Measurements from ENCODE around the gene MAP3K19.
A peak's percentile ranks its signal among the peaks of the same experiment; 100 is the strongest.
"Not testable (repeated sequence)": the region's sequence is repeated elsewhere in the genome, so short reads cannot be mapped to it uniquely, and the experiment has no call there.

MAP3K19 gene, protein sequence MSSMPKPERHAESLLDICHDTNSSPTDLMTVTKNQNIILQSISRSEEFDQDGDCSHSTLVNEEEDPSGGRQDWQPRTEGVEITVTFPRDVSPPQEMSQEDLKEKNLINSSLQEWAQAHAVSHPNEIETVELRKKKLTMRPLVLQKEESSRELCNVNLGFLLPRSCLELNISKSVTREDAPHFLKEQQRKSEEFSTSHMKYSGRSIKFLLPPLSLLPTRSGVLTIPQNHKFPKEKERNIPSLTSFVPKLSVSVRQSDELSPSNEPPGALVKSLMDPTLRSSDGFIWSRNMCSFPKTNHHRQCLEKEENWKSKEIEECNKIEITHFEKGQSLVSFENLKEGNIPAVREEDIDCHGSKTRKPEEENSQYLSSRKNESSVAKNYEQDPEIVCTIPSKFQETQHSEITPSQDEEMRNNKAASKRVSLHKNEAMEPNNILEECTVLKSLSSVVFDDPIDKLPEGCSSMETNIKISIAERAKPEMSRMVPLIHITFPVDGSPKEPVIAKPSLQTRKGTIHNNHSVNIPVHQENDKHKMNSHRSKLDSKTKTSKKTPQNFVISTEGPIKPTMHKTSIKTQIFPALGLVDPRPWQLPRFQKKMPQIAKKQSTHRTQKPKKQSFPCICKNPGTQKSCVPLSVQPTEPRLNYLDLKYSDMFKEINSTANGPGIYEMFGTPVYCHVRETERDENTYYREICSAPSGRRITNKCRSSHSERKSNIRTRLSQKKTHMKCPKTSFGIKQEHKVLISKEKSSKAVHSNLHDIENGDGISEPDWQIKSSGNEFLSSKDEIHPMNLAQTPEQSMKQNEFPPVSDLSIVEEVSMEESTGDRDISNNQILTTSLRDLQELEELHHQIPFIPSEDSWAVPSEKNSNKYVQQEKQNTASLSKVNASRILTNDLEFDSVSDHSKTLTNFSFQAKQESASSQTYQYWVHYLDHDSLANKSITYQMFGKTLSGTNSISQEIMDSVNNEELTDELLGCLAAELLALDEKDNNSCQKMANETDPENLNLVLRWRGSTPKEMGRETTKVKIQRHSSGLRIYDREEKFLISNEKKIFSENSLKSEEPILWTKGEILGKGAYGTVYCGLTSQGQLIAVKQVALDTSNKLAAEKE (N-terminal part only)

DNA sequence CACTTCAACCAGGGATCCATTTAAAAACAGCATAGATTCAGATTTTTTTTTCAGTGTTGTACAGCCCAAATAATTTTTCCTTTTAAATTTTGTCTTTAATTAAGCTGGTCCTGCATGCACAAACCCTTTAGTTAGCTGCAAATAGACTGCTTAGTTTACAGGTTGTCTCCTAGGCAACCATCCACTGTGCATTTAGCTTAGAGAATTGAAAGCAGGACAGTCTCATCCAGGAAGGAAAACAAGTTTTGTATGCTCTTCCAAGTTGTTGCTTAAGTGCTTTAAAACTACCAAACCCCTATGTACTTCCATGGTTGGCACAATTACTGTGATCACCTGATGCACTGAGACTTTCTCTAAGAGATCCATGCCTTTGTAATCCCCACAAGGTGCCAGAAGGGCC, at the start of gene MAP3K19:
TSS of gene MAP3K19 (minus strand) at position 148 of the 400 bp plus-strand sequence. CDS start 22,800 bp downstream, outside the sequence.
- DNase-seq = no peak

DNA sequence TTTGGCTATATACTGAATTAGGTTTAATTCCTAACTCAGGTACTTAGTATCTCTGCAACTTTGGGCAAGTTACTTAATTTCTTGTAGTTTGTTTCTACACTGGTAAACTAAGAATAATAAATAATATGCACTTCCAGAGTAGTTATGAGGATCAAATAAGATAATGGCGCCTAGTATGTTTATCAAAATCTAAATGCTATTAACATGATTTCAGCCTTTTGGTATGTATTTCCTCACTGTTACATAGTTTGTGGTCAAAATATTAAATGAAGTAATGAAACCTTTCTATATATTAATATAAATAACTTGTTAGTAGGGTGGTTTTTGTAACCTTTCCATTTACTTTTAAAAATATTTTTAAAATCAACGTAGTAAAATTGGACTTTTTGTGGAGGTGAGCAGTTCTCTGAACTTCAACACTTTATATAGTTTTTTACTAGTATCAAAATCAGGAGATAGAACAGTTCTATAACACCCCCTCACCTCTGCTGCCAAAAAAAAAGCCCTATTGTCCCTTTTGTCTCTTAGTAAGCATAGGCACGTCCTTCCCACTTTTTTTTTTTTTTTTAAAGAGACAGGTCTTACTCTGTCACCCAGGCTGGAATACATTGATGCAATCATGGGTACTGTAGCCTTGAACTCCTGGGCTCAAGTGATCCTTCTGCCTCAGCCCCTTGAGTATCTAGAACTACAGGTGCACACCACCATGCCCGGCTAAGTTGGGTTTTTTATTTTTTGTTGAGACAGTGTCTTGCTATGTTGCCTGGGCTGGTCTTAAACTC, 49.6 kb upstream of the MAP3K19 start:
- DNase-seq = no peak

DNA sequence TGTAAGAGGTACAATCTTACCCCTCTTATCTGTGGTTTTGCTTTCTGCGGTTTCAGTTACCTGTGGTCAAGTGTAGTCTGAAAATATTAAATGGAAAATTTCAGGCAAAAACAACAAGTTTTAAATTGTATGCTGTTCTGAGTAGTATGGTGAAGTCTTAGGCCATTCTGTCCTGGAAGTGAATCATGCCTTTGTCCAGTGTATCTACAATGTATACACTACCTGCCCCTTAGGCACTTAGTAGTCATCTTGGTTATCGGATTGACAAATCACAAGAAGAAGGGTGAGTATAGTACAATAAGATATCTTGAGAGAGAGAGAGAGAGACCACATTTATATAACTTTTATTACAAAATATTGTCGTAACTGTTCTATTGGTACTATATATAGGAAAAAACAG, 48.3 kb upstream of the MAP3K19 start:
- no peak for DNase-seq

DNA sequence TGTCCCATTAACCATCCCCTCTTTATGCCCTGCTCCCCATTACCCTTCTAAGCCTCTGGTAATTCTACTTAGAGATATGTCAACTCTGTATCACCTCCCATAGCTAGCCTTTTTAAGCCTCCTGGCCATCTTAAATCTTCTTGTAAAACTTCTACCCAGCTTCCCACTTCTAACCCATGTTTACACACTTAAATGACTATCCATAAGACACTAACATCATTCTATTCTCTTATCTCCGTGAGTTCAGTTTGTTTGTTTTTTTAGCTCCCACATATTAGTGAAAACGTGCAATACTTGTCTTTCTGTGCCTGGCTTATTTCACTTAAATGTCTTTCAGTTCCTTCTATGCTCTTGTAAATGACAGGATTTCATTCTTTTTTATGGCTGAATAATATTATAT, 47.3 kb upstream of the MAP3K19 start:
- DNase-seq = no peak

DNA sequence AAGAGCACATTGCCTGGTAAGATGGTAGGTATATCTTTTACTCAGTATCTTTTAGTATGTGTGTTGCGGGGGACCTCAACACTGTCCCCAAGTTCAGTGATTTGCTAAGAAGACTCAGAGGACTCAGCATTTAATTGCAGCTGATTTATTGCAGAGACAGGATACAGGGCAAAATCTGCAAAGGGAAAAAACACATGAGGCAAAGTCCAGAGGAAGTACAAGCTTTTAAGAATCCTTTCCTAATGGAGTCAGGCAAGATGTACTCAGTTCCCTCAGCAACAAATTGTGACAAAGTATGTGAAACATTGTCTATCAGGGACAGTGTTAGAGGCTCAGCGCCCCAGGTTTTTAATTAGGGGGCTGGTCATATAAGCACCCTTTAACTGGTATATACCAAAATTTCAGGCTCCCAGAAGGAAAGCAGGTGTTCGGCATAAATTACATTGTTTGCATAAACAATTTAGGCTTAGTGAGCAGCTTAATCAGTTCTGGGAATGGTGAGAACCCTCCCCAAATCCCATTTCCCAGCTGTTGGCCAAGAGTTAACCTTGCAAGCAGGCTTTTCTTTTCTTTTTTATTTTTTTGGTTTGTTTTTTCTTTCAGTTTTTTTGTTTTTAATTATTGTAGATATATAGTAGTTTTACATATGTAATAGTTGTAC, 46.6 kb upstream of the MAP3K19 start:
- no peak for DNase-seq

DNA sequence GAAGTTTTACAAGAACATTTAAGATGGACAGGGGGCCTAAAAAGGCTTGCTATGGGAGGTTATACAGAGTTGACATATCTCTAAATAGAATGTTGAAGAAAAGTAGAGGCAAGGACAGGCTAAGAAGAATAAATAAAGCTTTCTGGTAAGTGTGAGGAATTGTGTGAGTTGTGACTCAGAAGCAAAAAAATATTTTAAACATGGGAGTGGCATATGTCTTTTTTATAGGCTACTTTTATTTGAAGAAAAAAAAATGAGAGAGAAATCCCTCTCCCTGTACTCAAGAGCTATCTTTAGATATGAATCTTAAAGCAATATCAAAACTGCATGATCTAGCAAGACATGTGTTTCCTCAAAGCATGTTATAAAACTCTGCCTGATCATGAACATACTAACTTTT, 45.9 kb upstream of the MAP3K19 start:
- no peak for DNase-seq

DNA sequence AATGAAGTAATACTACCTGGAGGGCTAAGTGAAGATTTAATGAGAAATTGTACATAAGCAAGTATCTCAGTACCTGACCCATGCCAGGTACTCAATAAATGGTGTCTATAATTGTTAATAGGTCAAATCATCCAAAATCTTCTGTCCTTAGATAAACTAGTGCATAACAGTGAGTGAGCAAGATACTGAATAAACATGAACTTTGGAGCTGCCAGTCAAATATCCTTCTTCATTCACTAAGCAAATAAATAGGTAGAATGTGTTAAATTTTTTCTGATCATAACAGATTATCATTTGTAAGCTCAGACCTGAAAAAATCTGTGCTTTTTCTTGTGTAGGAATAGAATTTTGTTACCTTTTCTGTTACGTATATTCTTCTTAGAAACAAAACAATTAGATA, 44.4 kb upstream of the MAP3K19 start:
- no peak for DNase-seq

DNA sequence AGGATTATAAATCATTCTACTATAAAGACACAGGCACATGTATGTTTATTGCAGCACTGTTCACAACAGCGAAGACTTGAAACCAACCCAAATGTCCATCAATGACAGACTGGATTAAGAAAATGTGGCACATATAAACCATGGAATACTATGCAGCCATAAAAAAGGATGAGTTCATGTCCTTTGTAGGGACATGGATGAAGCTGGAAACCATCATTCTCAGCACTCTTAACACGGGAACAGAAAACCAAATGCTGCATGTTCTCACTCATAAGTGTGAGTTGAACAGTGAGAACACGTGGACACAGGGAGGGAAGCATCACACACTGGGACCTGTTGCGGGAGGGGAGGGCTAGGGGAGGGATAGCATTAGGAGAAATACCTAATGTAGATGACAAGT, 42.4 kb upstream of the MAP3K19 start:
- DNase-seq = not testable (repeated sequence)

DNA sequence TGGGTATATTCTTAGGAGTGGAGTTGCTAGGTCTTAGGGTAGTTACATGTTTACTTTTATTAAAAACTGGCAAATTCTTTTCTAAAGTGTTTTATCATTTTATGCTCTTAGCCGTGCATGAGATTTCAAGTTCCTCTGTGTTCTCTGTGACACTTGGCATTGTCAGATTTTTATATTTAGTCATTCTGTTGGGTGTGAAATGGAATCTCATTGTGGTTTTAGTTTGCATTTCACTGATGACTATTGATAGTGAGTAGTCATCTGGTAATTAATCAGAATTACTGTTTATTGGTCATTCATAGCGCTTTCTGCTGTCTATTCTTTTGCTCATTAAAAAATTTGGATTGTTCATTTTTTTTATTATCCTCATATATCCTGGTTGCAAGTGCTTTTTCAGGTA, 39.0 kb upstream of the MAP3K19 start:
- DNase-seq = no peak

DNA sequence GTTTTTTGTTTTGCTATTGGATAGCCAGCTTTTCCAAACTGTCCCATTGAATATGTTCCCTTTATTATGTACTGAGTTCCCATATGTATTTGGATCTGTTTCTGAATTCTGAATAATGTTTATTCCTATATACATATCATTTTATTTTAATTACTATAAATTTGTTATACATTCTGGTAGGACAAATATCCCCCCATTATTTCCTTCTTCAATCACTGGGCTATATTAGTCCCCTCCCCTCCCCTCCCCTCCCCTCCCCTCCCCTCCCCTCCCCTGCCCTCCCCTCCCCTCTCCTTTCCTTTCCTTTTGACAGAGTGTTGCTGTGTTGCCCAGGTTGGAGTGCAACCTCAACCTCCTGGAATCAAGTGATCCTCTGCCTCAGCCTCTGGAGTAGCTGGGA, 31.2 kb upstream of the MAP3K19 start:
- DNase-seq = no peak

DNA sequence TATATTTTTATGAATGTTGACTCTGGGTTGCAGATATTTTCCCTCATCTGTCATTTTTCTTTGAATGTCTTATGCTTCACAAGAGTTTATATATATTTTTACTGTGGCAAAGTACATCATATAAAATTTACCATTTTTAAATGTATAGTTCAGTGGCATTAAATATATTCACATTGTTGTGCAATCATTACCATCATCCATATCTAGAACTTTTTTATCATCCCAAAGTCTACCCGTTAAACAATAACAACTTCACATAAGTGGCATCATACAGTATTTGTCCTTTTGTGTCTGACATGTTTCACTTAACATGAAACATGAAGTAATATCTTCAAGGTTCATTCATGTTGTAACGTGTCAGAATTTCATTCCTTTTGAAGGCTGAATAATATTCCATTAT, 29.3 kb upstream of the MAP3K19 start:
- no peak for DNase-seq

DNA sequence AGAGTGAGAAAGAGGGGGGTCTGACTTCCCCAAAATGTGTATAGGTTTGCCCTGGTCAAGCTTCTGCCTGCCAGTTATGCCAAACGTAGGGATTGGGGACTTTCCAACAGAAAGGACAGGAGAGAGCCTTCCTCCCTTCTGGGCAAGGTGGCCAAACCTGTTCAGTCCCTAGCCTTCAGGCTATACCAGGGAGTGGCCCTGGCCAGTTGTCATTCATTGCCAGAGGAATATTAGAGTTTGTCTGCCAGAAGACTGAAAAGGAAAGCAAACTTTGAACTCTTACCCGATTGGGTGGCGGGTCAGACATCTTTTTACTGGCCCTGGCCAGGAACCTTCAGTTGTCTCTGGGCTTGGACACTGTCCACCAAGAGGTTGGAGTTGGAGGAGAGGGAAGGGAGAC, 27.0 kb upstream of the MAP3K19 start:
- no peak for DNase-seq

DNA sequence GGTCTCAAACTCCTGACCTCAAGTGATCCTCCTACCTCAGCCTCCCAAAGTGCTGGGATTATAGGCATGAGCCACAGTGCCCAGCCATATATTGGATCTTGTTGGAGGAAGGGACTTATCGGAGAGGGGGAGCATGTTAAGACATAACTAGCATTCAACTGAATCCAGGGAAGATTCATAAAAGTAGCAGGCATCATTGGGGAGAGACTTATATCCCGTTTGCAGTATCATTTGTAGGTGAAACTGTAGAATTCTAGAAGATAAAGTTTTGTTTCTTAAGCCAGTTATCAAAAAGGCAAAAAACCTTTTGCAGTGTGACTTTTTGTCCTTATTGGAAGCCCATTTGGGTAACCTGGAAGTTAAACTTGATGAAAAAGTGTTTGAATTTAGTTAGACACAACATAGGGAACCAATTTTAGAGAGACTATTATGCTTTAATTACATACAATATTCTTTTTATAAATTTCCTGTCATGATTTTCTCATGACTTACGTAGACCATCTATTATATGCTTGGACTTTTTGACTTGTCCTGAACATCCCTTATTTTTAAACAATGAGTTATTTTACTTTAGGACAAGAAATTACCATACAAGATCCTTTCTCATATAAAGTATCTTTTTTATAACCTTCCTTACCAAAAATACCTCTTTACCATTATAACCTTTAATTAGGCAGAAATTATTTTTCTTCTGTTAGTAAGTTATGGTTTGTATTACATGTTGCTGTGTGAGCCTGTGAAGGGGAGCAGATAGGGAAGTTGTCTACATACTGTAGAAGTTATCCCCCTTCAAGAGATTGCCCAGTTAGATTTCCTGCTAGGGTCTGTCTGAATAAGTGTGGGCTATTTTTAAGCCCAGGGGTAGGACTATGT, 25.1 kb upstream of the MAP3K19 start:
- no peak for DNase-seq

DNA sequence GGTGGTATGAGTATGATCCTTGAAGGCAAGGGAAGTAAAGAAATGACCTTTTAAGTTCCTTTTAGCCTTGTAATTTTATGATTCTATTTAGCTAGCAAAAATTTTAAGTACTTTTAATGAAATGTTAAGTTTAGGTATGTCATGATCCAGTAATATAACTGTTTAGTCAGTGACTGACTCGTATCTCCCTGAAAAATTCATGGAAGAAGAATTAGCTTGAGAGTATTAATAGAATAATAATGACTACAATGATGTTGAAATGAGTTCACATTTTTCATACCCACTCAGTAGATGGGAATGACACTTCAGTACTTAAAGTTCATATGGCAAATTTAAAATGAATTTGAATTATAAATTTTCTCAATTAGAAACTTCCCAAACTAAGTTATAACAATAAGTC, 19.5 kb upstream of the MAP3K19 start:
- DNase-seq = no peak

DNA sequence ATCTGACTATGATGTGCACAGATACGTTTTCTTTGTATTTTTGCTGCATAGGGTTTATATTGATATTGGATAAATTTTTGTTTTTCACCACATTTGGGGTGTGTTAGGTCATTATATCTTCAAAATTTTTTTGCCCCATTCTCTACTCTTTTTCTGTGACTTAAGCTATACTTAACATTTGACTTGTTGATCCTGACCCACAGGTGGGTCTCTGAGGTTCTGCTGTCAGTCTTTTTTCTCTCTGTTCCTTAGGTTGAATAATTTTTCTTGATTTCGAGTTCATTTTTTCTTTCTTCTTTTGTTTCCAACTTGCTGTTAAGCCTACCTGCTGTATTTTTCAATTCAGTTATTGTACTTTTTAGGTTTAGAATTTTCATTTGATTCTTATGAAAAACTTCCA, 16.9 kb upstream of the MAP3K19 start:
- DNase-seq = no peak

DNA sequence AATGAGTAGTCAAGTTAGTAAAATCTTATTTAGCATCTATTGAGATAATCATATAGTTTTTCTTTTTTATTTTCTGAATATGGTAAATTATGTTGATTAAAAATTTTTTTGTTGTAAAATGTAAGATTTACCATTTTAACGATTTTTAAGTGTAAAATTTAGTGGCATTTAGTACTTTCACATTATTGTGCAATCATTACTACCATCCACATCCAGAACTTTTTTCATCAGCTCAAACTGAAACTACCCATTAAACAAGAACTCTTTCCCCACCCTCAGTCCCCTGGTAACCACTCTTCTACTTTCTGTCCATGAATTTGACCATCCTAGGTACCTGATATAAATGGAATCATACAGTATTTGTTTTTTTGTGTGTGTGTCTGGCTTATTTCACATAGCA, 16.0 kb upstream of the MAP3K19 start:
- no peak for DNase-seq

DNA sequence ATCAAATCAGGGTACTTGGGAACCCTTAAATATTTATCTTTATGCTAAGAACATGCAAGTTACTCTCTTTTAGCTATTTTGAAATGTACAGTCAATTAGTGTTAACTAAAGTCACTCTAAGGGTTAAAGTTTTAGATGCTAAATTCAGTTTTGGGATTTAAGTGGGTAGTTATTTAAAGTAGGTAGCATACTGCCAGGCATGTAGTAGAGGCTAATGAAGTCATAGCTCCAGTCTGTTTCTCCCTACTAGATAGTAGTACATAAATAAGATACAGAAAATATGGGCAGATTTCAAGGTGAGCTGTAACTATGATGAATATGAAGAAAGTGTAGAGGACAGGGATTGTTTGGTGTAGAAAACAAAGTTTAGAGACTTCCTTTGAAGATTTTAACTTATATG, 12.3 kb upstream of the MAP3K19 start:
- DNase-seq = no peak

DNA sequence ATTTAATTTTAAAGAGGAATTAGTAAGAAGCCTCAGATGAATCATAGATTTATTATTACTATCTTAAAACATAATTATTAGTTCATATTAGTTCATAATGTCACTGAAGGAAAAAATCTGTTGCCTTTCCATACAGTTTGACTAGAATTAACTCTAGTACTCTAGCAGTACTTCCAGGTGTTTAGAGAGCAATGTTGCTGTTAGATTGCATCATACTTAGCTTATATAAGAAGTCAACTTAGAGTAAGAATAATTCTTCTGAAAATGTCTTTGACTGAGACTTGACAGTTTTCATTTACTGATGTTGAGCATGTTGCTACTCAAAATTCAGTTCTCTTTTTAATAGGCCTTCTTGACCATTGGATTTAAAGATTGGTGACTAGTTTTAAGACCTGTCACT, 9.5 kb upstream of the MAP3K19 start:
- DNase-seq = no peak

DNA sequence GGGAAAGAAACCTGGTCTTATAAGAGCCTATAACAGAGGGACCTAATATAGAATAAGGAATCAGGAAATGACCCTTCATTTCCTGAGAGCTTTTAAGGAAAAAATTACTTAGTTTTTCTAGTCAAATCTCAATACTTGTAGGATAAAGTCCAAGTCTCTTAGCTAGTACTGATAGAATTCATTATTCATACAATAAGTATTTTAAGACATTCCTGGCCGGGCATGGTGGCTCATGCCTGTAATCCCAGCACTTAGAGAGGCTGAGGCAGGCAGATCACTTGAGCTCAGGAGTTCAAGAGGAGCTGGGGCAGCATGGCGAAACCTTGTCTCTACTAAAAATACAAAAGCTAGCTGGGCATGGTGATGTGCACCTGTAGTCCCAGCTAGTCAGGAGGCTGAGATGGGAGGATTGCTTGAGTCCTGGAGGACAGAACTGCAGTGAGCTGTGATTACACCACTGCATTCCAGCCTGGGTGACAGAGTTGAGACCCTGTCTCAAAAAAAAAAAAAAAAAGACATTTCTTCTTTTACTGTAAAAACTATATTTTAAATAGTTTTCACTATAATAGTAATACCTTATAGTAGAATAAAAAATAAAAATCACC, 8.0 kb upstream of the MAP3K19 start:
- no peak for DNase-seq

DNA sequence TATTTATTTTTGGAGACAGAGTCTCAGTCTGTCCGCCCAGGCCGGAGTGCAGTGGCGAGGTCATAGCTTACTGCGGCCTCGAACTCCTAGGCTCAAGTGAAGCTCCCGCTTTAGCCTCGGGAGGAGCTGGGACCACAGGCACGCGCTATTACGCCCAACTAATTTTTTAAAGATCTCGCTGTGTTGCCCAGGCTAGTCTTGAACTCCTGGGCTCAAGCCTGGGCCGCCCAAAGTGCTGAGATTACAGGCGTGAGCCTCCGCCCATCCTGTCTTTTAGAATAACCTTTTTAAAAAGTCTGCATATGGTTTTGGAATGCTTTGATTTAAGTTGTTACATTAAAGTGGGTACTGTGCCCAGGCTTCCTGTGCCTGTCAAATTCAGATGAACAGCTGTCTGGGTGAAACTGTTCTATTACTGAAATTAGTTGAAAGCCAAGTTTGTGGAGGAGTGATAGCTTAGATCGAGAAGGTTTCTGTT, 5.8 kb upstream of the MAP3K19 start:
- peak; percentile 24 to 40 for DNase-seq
